Hepatocyte (in vitro differentiated cells): ENCODE data around the gene CCDC196. TPM values are rescaled to one million over a fixed set of nuclear protein-coding genes. Genes with fewer than 3 reads are reported as not detected.

Experiments
- DNase-seq: peaks from one replicate; pipeline ENCODE4 v3.0.0-alpha.2; 2016; ENCODE audit warnings: low spot score
- H2AFZ ChIP-seq: fragments of 200-600 bp; sonication (generic); 2 replicates; pipeline ENCODE4 v1.6.0; 2016; ENCODE audit warnings: antibody characterized with exemption, mild to moderate bottlenecking
- H3K27ac ChIP-seq: fragments of 200-600 bp; sonication (generic); 2 replicates; pipeline ENCODE4 v1.5.1; 2016; ENCODE audit warnings: mild to moderate bottlenecking
- H3K27me3 ChIP-seq: fragments of 200-600 bp; sonication (generic); 2 replicates; pipeline ENCODE4 v1.6.1; 2016
- H3K36me3 ChIP-seq: fragments of 200-600 bp; sonication (generic); replicated peaks from 2 replicates; pipeline ENCODE4 v1.5.1; 2016; ENCODE audit warnings: low read depth; ENCODE audit not compliant: insufficient read depth
- H3K4me1 ChIP-seq: fragments of 200-600 bp; sonication (generic); 2 replicates; pipeline ENCODE4 v1.5.1; 2016; ENCODE audit warnings: mild to moderate bottlenecking, moderate library complexity; ENCODE audit not compliant: insufficient read depth
- H3K4me2 ChIP-seq: fragments of 200-600 bp; sonication (generic); 2 replicates; pipeline ENCODE4 v1.6.0; 2016
- H3K4me3 ChIP-seq: fragments of 200-600 bp; sonication (generic); 2 replicates; pipeline ENCODE4 v1.5.1; 2016; ENCODE audit warnings: mild to moderate bottlenecking
- H3K79me2 ChIP-seq: fragments of 200-600 bp; sonication (generic); 2 replicates; pipeline ENCODE4 v1.6.0; 2017; ENCODE audit warnings: mild to moderate bottlenecking
- H3K9me2 ChIP-seq: fragments of 200-600 bp; sonication (generic); replicated peaks from 2 replicates; pipeline ENCODE4 v1.6.0; 2017; ENCODE audit warnings: mild to moderate bottlenecking; ENCODE audit not compliant: insufficient read depth
- H3K9me3 ChIP-seq: fragments of 200-600 bp; sonication (generic); 2 replicates; pipeline ENCODE4 v1.5.1; 2016; ENCODE audit warnings: low read depth, mild to moderate bottlenecking
- H4K20me1 ChIP-seq: fragments of 200-600 bp; sonication (generic); 2 replicates; pipeline ENCODE4 v1.6.0; 2016; ENCODE audit warnings: mild to moderate bottlenecking; ENCODE audit not compliant: insufficient read depth, poor library complexity, severe bottlenecking
- EZH2 ChIP-seq: fragments of 200-600 bp; sonication (generic); IDR thresholded peaks from 2 replicates; pipeline ENCODE4 v1.6.1; 2016; ENCODE audit warnings: antibody characterized with exemption, mild to moderate bottlenecking, borderline replicate concordance
- EZH2phosphoT487 ChIP-seq: fragments of 200-600 bp; sonication (generic); IDR thresholded peaks from one replicate; pipeline ENCODE4 v1.6.1; 2018; ENCODE audit warnings: antibody characterized with exemption, mild to moderate bottlenecking, low read depth, moderate library complexity; ENCODE audit not compliant: unreplicated experiment, severe bottlenecking
- WGBS: methylation state at CpG from one replicate; pipeline ENCODE4 v1.1.6; 2016; ENCODE audit warnings: low lambda C conversion rate; ENCODE audit errors: missing lambda C conversion rate; 5-methylcytosine and 5-hydroxymethylcytosine counted together
- polyA plus RNA-seq: library from polyadenylated mRNA; unstranded; fragments of >200 nt; fragmentation: Nextera tagmentation; extraction: Ambion mirVana; gene quantifications from 2 replicates; pipeline ENCODE4 v1.2.1, GENCODE V29; 2016
- total RNA-seq: library from RNA; depleted of rRNA; stranded (reverse); fragments of >200 nt; gene quantifications from 2 replicates; pipeline ENCODE4 v1.2.3, GENCODE V29; 2014
- TF ChIP-seq, protein P1 (sequence below): fragments of 200-600 bp; sonication (generic); IDR thresholded peaks from 2 replicates; pipeline ENCODE4 v1.5.1; 2016; ENCODE audit warnings: antibody characterized with exemption, mild to moderate bottlenecking; ENCODE audit not compliant: poor library complexity

CCDC196 gene
- total and polyA plus RNA-seq, 2 experiments from 2014 or later: not detected

DNA sequence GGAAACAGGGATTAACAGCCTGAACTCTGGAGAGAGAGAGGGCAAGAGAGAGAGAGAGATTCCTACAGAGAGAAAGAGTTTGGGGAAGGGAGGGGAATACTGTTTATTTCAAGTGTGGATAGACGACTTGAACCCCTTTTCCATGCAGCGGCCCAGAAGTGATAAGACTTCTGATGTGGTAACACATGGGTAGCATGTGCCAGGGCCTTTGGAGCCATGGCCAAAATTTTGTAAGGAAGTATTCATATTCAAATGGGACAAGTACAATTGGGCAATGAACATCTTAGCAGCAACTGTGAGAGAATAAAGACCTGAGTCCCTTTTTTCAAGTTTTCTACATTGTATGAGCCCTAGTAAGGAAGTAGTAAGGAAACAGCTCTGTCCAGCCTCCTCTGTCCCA lies 42.4 kb upstream of the CCDC196 start:
- Histone ChIP-seq H3K9me2 (no peaks in the 10 kb centered on the region), H3K9me3 (peaks cover 6% of the 10 kb centered on the region), H3K79me2 (no peaks in the 10 kb centered on the region), H3K27me3 (no peaks in the 10 kb centered on the region), H3K4me1 (no peaks in the 10 kb centered on the region), H3K4me3 (no peak overlapping the region), H4K20me1 (no peaks in the 10 kb centered on the region), H3K36me3 (no peaks in the 10 kb centered on the region), H3K4me2 (no peak overlapping the region), H3K27ac (no peak overlapping the region), H2AFZ (no peak overlapping the region)
- TF ChIP-seq, protein P1, sequence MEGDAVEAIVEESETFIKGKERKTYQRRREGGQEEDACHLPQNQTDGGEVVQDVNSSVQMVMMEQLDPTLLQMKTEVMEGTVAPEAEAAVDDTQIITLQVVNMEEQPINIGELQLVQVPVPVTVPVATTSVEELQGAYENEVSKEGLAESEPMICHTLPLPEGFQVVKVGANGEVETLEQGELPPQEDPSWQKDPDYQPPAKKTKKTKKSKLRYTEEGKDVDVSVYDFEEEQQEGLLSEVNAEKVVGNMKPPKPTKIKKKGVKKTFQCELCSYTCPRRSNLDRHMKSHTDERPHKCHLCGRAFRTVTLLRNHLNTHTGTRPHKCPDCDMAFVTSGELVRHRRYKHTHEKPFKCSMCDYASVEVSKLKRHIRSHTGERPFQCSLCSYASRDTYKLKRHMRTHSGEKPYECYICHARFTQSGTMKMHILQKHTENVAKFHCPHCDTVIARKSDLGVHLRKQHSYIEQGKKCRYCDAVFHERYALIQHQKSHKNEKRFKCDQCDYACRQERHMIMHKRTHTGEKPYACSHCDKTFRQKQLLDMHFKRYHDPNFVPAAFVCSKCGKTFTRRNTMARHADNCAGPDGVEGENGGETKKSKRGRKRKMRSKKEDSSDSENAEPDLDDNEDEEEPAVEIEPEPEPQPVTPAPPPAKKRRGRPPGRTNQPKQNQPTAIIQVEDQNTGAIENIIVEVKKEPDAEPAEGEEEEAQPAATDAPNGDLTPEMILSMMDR: no peak
- TF ChIP-seq EZH2phosphoT487 (no peak), EZH2 (no peak)
- no peak for DNase-seq
- 86% methylated on average over 2 of the region's 2 CpGs for WGBS

DNA sequence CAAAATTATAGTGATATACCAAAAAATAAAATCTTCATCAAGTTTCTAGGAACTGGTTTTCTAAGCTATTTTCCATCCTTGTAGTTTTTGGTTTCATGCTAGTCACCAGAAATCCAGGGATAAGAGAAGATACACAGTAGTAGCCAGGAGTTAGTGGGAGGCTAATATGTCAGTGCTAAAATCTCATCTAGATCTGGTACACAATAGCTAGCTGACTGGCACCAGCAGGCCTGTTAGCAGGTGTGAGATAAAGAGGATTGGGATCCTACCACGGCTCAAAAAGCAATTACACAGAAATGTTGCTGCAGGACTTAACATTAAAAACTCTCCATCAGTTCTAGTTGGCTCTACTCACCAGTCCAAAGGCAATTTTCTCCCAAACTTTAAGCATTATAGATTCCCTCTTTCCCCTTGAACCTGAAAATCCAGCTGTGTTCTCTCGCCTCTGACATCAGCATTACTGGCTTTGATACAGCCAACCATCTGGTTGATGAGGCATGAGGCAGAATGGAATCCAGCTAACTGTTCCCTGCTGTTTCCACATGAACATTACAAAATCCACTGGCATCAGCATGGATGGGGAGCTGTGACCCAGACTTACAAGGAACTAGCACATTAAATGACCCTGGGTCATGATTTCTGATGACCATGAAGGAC lies 41.8 kb upstream of the CCDC196 start:
- no peak for TF ChIP-seq EZH2
- TF ChIP-seq, protein P1: no peak
- no peaks in the 10 kb centered on the region for H4K20me1 ChIP-seq
- peaks cover under 1% of the 10 kb centered on the region for H3K9me3 ChIP-seq
- H3K36me3 ChIP-seq: no peaks in the 10 kb centered on the region
- no peak overlapping the region for H2AFZ ChIP-seq
- H3K27ac ChIP-seq: no peak overlapping the region
- no peaks in the 10 kb centered on the region for H3K9me2 ChIP-seq
- no peak overlapping the region for H3K4me2 ChIP-seq
- no peaks in the 10 kb centered on the region for H3K79me2 ChIP-seq
- H3K4me1 ChIP-seq: no peaks in the 10 kb centered on the region
- H3K4me3 ChIP-seq: no peak overlapping the region
- no peaks in the 10 kb centered on the region for H3K27me3 ChIP-seq
- no peak for DNase-seq
- WGBS: 63% methylated on average over 2 of the region's 2 CpGs

DNA sequence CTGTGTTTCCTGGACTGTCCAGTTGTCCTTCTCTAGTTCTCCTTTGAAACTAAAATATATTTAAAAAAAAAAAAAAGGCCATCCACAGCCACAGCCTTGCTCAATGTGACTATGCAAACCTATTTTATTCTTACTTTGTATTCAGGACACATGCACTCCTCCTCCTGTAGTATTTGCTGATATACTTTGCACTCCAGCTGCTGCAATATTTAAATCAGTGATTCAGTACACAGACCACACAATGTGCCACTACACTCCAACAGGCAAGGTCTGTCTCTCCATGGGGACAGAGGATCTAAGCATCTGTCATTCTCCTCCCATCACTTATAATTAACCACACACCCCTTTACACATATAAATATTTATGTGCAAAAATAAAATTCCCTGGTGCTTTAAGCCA lies 40.2 kb upstream of the CCDC196 start:
- Histone ChIP-seq H4K20me1 (no peaks in the 10 kb centered on the region), H3K4me3 (no peak overlapping the region), H3K9me2 (no peaks in the 10 kb centered on the region), H3K27me3 (no peaks in the 10 kb centered on the region), H3K36me3 (no peaks in the 10 kb centered on the region), H3K4me2 (no peak overlapping the region), H3K9me3 (no peaks in the 10 kb centered on the region), H3K27ac (no peak overlapping the region), H2AFZ (no peak overlapping the region), H3K79me2 (no peaks in the 10 kb centered on the region), H3K4me1 (no peaks in the 10 kb centered on the region)
- TF ChIP-seq, protein P1: no peak
- no peak for TF ChIP-seq EZH2phosphoT487
- no peak for TF ChIP-seq EZH2
- no peak for DNase-seq

DNA sequence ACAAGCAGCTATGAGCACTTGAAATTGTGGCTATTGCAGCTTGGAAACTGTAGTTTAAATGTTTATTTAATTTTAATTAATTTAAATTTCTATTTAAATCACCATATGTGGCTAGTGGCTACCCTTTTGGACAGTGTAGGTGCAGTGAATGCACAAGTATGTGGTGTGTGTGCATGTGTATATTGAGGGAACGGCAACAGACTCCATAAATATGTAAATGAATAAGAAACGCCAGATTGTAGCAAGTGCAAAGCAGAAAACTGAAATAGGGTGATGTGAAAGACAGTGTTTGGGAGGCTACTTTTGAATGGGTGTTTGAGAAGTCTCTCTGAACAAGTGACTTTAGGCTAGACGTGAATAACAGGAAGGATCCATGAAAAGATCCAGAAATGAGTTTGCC lies 32.7 kb upstream of the CCDC196 start:
- WGBS: 83% methylated on average over 3 of the region's 3 CpGs
- no peaks in the 10 kb centered on the region for H3K9me2 ChIP-seq

More for the DNA sequence above, 32.7 kb upstream of the CCDC196 start:
- Histone ChIP-seq H3K4me3 (no peak overlapping the region), H2AFZ (no peak overlapping the region), H3K79me2 (no peaks in the 10 kb centered on the region), H3K4me1 (no peaks in the 10 kb centered on the region), H3K4me2 (no peak overlapping the region), H4K20me1 (no peaks in the 10 kb centered on the region), H3K9me3 (no peaks in the 10 kb centered on the region), H3K27me3 (no peaks in the 10 kb centered on the region), H3K27ac (no peak overlapping the region), H3K36me3 (no peaks in the 10 kb centered on the region)
- TF ChIP-seq EZH2 (no peak), EZH2phosphoT487 (no peak)
- TF ChIP-seq, protein P1: no peak
- DNase-seq: no peak
